CD14-positive monocyte (primary cell): ENCODE data around the gene CSAD. TPM values are rescaled to one million over a fixed set of nuclear protein-coding genes. Genes with fewer than 3 reads are reported as not detected.

Experiments
- DNase-seq, 3 donors: peaks; one replicate each; pipeline ENCODE4 v3.0.0-alpha.2; 2011 to 2022
- H2AFZ ChIP-seq: 2 replicates; pipeline ENCODE4 v1.6.0; 2012; ENCODE audit warnings: mild to moderate bottlenecking, low read depth, low read length, inconsistent platforms; ENCODE audit not compliant: insufficient read depth, poor library complexity, severe bottlenecking
- H3K27ac ChIP-seq, 2 donors: 1 replicate in 1 of 2; 2 replicates in 1 of 2; pipeline ENCODE4 v1.5.1; 2012 to 2013; ENCODE audit warnings: low read length in 2 of 2, control low read depth in 1 of 2, inconsistent platforms in 1 of 2, low read depth in 1 of 2, mild to moderate bottlenecking in 1 of 2
- H3K27me3 ChIP-seq, 2 donors: one replicate each; pipeline versions ENCODE4 v1.6.0 to v1.6.1; 2011 to 2013; ENCODE audit warnings: low read length in 2 of 2; ENCODE audit not compliant: control insufficient read depth in 2 of 2, insufficient read depth in 2 of 2
- H3K36me3 ChIP-seq, 2 donors: replicated peaks in 1 of 2; 1 replicate in 1 of 2; 2 replicates in 1 of 2; pipeline versions ENCODE4 v1.5.1 to v1.6.1; 2012 to 2013; ENCODE audit warnings: low read length in 2 of 2, control low read depth in 1 of 2, inconsistent platforms in 1 of 2, mild to moderate bottlenecking in 1 of 2; ENCODE audit not compliant: insufficient read depth in 2 of 2, control insufficient read depth in 1 of 2
- H3K4me1 ChIP-seq, 2 donors: 1 replicate in 1 of 2; 2 replicates in 1 of 2; pipeline versions ENCODE4 v1.5.1 to v1.6.1; 2012 to 2013; ENCODE audit warnings: low read length in 2 of 2, control low read depth in 1 of 2, inconsistent platforms in 1 of 2, mild to moderate bottlenecking in 1 of 2, moderate library complexity in 1 of 2; ENCODE audit not compliant: insufficient read depth in 2 of 2, control insufficient read depth in 1 of 2
- H3K4me2 ChIP-seq: replicated peaks from 2 replicates; pipeline ENCODE3; 2012; ENCODE audit warnings: low read length, moderate library complexity, mild to moderate bottlenecking; ENCODE audit not compliant: poor library complexity, severe bottlenecking; ENCODE audit errors: extremely low read depth
- H3K4me3 ChIP-seq, 3 experiments: fragments of 200-600 bp in 1 of 3; sonication (generic) in 1 of 3; replicated peaks in 1 of 3; 1 replicate in 2 of 3; 2 replicates in 1 of 3; pipeline ENCODE4 v1.5.1; 2011 to 2013; ENCODE audit warnings: low read length in 3 of 3, mild to moderate bottlenecking in 3 of 3, control low read depth in 2 of 3, low read depth in 2 of 3, inconsistent platforms in 1 of 3, moderate library complexity in 1 of 3
- H3K79me2 ChIP-seq: 2 replicates; pipeline ENCODE4 v1.6.0; 2012; ENCODE audit warnings: mild to moderate bottlenecking, control low read depth, inconsistent platforms, low read length, moderate library complexity; ENCODE audit not compliant: insufficient read depth
- H3K9ac ChIP-seq: 2 replicates; pipeline ENCODE4 v1.6.0; 2017; ENCODE audit warnings: low read length, mild to moderate bottlenecking; ENCODE audit not compliant: insufficient read depth, poor library complexity, severe bottlenecking
- H3K9me3 ChIP-seq, 2 donors: replicated peaks in 1 of 2; 1 replicate in 1 of 2; 2 replicates in 1 of 2; pipeline versions ENCODE4 v1.5.1 to v1.6.1; 2012 to 2013; ENCODE audit warnings: low read length in 2 of 2, control low read depth in 1 of 2; ENCODE audit not compliant: control insufficient read depth in 1 of 2, insufficient read depth in 1 of 2
- H4K20me1 ChIP-seq: 2 replicates; pipeline ENCODE4 v1.6.0; 2012; ENCODE audit warnings: mild to moderate bottlenecking, low read length, control low read depth, moderate library complexity; ENCODE audit not compliant: insufficient read depth
- H3K27ac Mint-ChIP-seq, 7 donors: one replicate each; pipeline ENCODE4 v1.8.0; 2020; ENCODE audit warnings: mild to moderate bottlenecking in 7 of 7, mixed read lengths in 7 of 7, moderate library complexity in 6 of 7, inconsistent platforms in 2 of 7
- H3K27me3 Mint-ChIP-seq, 3 donors: one replicate each; pipeline ENCODE4 v1.8.0; 2021 to 2022; ENCODE audit warnings: low read depth in 3 of 3, mild to moderate bottlenecking in 3 of 3, mixed read lengths in 3 of 3, moderate library complexity in 3 of 3, inconsistent platforms in 1 of 3
- H3K36me3 Mint-ChIP-seq, 2 donors: one replicate each; pipeline ENCODE4 v1.8.0; 2020; ENCODE audit warnings: mixed read lengths in 2 of 2, inconsistent platforms in 1 of 2, mild to moderate bottlenecking in 1 of 2
- H3K4me1 Mint-ChIP-seq: one replicate; pipeline ENCODE4 v1.8.0; 2020; ENCODE audit warnings: mild to moderate bottlenecking, mixed read lengths
- H3K4me3 Mint-ChIP-seq, 2 donors: one replicate each; pipeline ENCODE4 v1.8.0; 2020; ENCODE audit warnings: mild to moderate bottlenecking in 2 of 2, mixed read lengths in 2 of 2, moderate library complexity in 1 of 2
- H3K9me3 Mint-ChIP-seq, 7 donors: one replicate each; pipeline ENCODE4 v1.8.0; 2020 to 2022; ENCODE audit warnings: mixed read lengths in 7 of 7, mild to moderate bottlenecking in 6 of 7, moderate library complexity in 6 of 7, inconsistent platforms in 2 of 7
- CTCF ChIP-seq: fragments of 200-600 bp; IDR thresholded peaks from one replicate; pipeline ENCODE4 v1.8.0; 2022; ENCODE audit warnings: antibody characterized with exemption, mild to moderate bottlenecking
- WGBS: methylation state at CpG from one replicate; pipeline ENCODE4 v1.1.5; 2013; ENCODE audit warnings: missing lambda C conversion rate; ENCODE audit not compliant: insufficient coverage; 5-methylcytosine and 5-hydroxymethylcytosine counted together
- intact Hi-C, 2 donors: fragments of 100-400 bp; cut with micrococcal nuclease; formaldehyde crosslinking; loops; one replicate each; pipeline versions ENCODE4 v1.15.0 to v1.15.1; 2023
- polyA plus RNA-seq, 3 donors: library from polyadenylated mRNA; depleted of rRNA in 1 of 3; unstranded in 2 of 3; stranded (reverse) in 1 of 3; fragments of 300-500 nt in 2 of 3; fragments of >200 nt in 1 of 3; fragmentation: Illumina TruSeq in 2 of 3; gene quantifications; 1 replicate in 2 of 3; 2 replicates in 1 of 3; pipeline ENCODE4 v1.2.3, GENCODE V29; 2012 to 2021

Gene CSAD
- polyA plus RNA-seq, 3 donors: 1.3 to 145 (median 1.4) TPM

- Mint-ChIP-seq H3K36me3 (peaks cover 35 to 37% of the 10 kb centered on the region in 2 donors), H3K27me3 (peaks cover 12 to 14% (median 14%) of the 10 kb centered on the region in 3 donors), H3K4me1 (peaks cover 46% of the 10 kb centered on the region), H3K4me3 (no peak overlapping the region), H3K27ac (no peak overlapping the region), H3K9me3 (peaks cover 0 to 1% (median 0%) of the 10 kb centered on the region in 7 donors)
- intact Hi-C loops: loop anchor here (2.0 to 5.0 kb wide), 2 partner anchors 41 to 132 kb away; no protein-coding TSS in a partner anchor
- Histone ChIP-seq H2AFZ (no peak overlapping the region), H3K9ac (no peak overlapping the region), H3K79me2 (peaks cover 20% of the 10 kb centered on the region), H3K36me3 (peaks cover 16 to 27% of the 10 kb centered on the region in 2 donors), H4K20me1 (no peaks in the 10 kb centered on the region), H3K4me3 (no peak overlapping the region), H3K27ac (no peak overlapping the region), H3K4me2 (no peak overlapping the region), H3K27me3 (no peaks in the 10 kb centered on the region), H3K9me3 (no peaks in the 10 kb centered on the region), H3K4me1 (peaks cover 34 to 41% of the 10 kb centered on the region in 2 donors)
- 100% methylated on average over 2 of the region's 3 CpGs for WGBS
- no peak for TF ChIP-seq CTCF
- DNase-seq: no peak
Observed at GRCh38 chr12:53199700-53200099, 19.0 kb upstream of the CSAD start.

- Histone ChIP-seq H3K79me2 (peaks cover 9% of the 10 kb centered on the region), H3K27me3 (no peaks in the 10 kb centered on the region), H3K4me3 (no peak overlapping the region), H3K27ac (no peak overlapping the region), H3K4me1 (peaks cover 25 to 30% of the 10 kb centered on the region in 2 donors), H4K20me1 (no peaks in the 10 kb centered on the region), H3K9me3 (no peaks in the 10 kb centered on the region), H2AFZ (no peak overlapping the region), H3K4me2 (no peak overlapping the region), H3K9ac (no peak overlapping the region), H3K36me3 (peaks cover 16 to 37% of the 10 kb centered on the region in 2 donors)
- Mint-ChIP-seq H3K9me3 (no peaks in the 10 kb centered on the region), H3K27me3 (peaks cover 12 to 17% (median 15%) of the 10 kb centered on the region in 3 donors), H3K27ac (peak overlapping the region in 2 of 7 donors; percentile 64 to 86), H3K4me3 (peak overlapping the region in 1 of 2 donors; percentile 75), H3K36me3 (peaks cover 44% of the 10 kb centered on the region in 2 donors), H3K4me1 (peaks cover 37% of the 10 kb centered on the region)
- intact Hi-C loops: loop anchor here (5.0 kb wide), 1 partner anchor 131 kb away; no protein-coding TSS in a partner anchor
- WGBS: 17% methylated on average over 4 of the region's 5 CpGs
- no peak for TF ChIP-seq CTCF
- DNase-seq: no peak
Observed at GRCh38 chr12:53198486-53199110, 17.9 kb upstream of the CSAD start.
